Hepatocyte (in vitro differentiated cells): Measurements from ENCODE around the gene COL11A2.

Experiments used
- CTCF ChIP-seq: fragments of 200-600 bp; sonication (generic); IDR thresholded peaks from 2 replicates; pipeline ENCODE4 v1.5.1; 2016; ENCODE audit warnings: antibody characterized with exemption, mild to moderate bottlenecking; ENCODE audit not compliant: poor library complexity
- EZH2phosphoT487 ChIP-seq: fragments of 200-600 bp; sonication (generic); IDR thresholded peaks from one replicate; pipeline ENCODE4 v1.6.1; 2018; ENCODE audit warnings: antibody characterized with exemption, mild to moderate bottlenecking, low read depth, moderate library complexity; ENCODE audit not compliant: unreplicated experiment, severe bottlenecking

- TF ChIP-seq CTCF (peak; percentile 72), EZH2phosphoT487 (no peak)
Measured at GRCh38 chr6:33118525-33119123, 73.6 kb downstream of the COL11A2 start.
